ENCODE results near the gene RTN4R.

The RTN4R gene

GRCh38 chr22:20226760-20227350, 41.3 kb downstream of the RTN4R start:
- no peak for DNase-seq

GRCh38 chr22:20226077-20226716, 41.9 kb downstream of the RTN4R start:
- DNase-seq, result no peak

DNA sequence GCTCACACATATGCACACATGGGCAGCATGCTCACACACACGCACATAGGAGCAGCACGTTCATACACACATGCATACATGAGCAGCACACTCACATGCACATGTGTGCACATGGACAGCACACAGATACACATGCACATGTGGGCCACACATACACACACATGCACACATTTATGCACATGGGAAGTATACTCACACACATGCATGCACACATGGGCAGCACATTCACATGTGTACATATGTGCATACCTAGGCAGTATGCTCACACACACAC, 42.5 kb downstream of the RTN4R start:
- DNase-seq, result no peak

GRCh38 chr22:20224917-20225692, 43.0 kb downstream of the RTN4R start:
- DNase-seq, result no peak

- DNase-seq, result no peak
Observed at GRCh38 chr22:20224256-20224626, 43.9 kb downstream of the RTN4R start.

GRCh38 chr22:20223421-20224255, 44.5 kb downstream of the RTN4R start:
- DNase-seq, result no peak

DNA sequence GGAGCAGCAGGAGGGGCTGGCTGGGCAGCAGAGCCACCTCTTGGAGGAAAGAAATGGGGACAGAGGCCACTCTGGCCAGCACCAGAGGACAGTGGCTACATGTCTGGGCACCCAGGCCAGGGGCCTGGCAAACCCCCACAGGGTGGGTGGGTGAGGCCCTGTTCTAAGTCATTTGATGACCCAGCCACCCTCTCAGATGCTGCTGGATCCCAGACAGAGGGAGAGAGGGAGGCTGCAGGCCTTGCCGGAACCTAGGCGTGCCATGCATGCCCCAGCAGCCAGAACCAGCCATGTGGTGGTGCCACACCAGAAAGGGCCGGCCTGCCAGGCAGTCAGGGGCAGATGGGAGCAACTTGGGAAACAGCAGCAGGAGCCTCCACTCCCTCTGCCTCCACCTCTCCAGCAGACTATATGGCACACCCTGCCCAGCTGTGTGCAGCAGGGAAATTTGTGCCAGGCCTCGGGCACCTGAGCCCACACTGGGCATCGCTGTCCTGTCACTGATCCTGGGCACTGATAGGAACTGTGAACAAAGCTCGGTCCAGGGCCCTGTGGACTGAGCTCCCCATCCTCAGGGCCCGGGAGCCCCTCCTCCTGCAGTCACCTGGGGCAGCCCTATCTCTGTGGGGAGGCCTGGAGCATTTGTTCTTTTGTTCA, 45.2 kb downstream of the RTN4R start:
- no peak for DNase-seq

GRCh38 chr22:20221421-20222340, 46.4 kb downstream of the RTN4R start:
- DNase-seq, result no peak

GRCh38 chr22:20220629-20221026, 47.5 kb downstream of the RTN4R start:
- DNase-seq, result no peak

DNA sequence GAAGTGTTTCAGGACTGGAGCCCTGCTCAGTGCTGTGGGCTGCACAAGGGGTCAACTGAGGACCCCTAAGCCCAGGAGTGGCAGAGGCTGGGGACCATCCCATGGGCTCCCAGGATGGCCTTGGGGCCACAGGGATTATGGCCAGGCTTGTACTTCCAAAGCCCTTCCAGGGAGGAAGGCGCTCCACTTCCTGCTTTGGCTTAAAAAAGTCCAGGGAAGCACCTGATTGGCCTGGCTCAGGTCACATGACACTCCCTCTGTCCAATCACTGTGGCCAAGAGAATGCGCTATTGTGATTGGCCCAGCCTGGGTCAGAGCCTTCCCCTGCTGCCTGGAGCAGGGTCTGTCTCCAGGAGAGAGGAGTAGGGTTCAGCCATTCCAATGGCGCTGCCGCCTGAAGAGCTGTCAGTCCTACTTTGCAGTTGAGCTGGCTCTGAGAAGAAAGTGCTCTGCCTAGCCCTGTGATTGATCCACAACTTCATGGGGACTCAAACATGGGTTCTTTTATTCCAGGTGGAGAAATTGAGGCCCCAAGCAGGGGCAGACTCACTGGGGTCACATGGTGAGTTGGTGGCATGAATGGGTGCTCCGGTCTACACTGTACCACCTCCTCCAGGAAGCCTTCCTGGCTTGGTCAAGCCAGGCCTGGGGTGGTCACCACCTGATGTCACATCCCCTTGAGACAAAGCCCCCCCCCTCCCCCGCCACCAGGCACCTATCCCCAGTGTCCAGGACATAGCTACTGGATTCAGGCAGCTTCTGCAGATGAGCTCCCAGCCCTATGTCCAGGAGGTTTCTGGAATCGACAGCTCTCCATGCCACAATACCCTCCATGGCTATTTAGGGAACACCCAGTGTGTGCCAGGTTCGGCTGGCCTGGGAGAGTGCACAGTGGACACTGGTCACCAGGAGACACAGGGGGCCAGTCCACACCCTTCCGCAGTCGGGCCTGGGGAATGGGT, 48.2 kb downstream of the RTN4R start:
- no peak for DNase-seq

DNA sequence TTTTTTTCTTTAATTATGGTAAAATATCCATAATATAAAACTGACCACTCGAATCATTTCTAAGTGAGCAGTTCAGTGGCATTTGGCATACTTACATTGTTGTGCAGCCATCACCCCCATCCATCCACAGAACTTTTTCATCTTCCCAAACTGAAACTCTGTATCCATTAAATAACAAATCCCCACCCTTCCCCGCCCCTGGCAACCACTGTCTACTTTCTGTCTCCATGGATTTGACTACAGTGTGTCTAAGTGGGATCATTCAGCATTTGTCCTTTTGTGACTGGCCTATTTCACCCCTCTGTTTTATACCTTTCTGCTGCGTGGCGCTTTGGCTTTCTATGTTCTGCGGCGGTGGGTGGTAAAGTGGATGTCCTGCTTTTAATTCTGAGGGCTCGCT, 49.1 kb downstream of the RTN4R start:
- no peak for DNase-seq

GRCh38 chr22:20218326-20218872, 49.7 kb downstream of the RTN4R start:
- no peak for DNase-seq

DNA sequence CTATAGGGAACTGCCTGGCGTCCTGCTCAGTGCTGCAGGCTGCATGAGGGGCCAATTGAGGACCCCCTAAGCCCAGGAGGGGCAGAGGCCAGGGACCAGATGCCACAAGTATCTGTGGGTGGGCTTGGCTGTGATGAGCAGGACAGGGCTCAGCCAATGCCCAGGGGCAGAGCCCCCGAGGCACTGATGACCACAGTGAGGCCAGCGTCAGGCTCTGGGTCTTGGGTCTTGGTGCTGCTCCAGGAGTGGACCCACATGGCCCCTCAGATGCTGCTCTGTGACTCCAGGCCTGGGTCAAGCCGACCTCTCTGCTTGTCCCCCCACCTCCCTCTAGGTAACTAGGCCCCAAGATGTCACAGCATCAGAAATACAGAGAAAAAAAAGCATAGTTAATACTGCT, 50.6 kb downstream of the RTN4R start:
- no peak for DNase-seq

DNA sequence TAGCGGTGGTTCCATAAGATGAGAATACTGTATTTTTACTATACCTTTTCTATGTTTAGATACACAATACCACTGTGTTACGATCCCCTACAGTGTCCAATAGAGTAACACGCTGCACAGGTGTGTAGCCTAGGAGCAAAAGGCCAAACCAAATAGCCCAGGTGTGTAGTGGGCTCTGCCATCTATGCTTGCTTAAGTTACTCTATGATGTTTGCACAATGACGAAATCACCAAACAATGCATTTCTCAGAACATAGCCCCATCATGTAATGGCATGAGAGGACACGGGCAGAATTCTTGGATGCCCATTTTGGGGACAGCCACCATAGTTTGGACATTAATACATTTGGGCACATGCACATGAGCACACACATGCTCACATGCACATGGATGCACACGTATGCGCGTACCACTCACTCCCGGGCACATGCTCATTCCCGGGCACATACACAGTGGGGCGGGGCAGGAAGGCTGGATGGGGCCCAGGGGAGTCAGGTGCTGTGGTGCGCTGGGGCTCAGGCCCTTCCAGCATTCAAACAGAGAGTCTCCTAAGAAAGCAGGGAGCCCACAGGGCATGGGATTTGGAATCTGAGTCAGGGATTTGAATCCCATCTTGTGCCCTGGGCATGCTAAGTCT, 51.1 kb downstream of the RTN4R start:
- no peak for DNase-seq

GRCh38 chr22:20215742-20216141, 52.4 kb downstream of the RTN4R start:
- no peak for DNase-seq

DNA sequence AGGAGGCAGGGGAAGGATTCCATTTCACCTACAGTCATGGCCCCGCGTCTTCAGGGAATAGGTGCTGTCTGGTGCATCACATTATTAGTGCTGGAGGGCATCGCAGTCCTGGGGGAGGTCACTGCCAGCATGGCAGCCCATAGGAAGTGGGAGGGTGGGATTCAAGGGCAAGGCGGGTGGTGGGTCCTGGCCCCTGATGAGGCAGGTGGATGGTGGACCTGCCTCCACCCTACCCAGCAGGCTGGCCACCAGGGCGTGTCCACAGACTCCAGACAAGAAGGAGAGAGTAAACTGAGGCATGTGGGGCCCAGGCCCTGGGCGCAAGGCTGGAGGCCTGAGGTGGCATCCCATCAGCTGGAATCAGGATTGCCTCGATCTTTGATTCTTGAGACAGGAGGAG, 53.3 kb downstream of the RTN4R start:
- DNase-seq, result no peak

DNA sequence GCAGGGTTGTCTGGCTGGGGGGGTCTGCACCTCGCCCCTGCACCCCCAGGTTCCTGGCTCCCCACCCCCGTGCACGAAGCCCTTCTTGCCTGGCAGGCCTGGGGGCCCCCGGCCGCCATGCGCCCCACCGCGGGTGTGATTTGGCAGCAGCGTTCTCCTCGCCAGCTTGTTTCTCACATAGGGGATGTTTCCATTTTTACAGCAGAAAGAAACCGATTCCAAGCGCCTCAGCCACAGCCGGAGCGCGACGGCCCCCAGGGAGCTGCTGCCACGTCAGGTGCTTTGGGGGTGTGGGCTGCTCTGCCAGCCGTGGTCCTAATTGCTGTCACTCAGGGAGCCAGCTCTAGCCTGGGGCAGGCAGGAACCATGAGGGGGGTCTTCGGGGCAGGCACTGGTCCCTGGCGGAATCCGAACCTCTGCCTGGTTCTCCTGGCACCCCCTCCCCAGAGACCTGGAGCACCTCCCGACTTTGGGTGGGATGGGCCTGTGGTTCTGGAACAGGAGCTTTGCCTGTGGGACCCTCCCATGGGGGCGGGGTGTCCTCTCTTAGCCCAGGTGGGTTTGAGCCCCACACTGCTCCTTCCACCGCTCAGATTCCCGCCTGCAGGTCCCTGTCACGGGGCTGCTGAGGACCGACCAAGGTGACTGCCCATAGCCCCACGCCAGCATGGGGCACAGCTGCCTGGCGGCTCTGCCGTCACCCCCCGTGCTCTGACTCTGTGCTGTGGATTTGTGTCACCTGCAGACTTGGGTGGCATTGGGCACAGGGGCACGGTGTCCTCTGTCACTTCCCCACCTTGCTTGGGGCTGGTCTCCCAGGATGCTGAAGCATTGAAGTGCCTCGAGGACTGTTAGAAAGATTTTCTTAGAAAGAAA, 54.0 kb downstream of the RTN4R start:
- DNase-seq, result peak; percentile 62

DNA sequence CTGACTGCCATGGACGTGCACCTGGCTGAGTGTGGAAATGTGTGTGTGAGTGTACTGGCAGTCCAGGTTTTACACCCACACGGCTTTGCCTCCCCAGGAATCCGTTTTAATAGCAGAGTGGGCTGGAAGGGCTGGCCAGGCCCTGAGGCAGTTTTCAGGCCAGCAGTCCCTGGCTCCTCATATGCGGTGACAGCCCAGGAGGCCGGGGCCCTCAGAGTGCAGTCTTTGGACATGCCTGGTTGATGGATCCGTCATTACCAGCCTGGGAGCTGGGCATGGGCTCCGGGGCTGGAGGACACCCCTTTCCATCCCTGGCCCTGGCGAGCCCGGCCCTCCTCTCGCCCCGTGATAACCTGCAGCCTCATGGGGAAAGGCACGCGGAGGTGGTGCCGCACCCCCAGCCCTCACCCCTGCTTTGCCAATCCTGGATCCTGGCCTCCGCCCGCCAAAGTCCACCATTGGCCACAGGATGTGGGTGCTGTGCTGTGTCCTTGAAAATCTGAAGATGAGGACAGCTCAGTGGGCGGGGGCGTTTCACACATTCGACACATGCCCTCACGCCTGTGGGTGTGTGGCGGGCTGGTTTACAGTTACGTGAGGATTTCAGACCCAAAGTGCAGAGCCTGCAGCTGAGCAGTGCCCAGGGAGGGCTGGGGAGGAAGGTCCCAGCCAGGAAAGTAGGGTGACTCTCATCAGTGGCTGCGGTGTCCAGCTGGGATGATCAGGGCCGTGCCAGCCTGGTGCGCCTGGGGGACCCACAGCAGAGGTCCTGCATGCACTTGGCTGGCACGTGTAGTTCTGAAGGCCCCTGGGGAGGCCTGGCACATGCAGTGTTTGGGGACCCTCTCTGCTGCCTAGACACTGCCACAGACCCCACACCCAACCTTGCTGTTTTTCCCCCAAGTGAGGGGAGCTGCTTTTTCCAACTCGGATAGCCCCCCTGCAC, 55.1 kb downstream of the RTN4R start:
- no peak for DNase-seq

All from NCI-H2171 (cell line).